HG03064 (cell line): Measurements from ENCODE around the gene ST6GALNAC4.
"Not testable (repeated sequence)": the region's sequence is repeated elsewhere in the genome, so short reads cannot be mapped to it uniquely, and the experiment has no call there.

Experiments used
- ATAC-seq: cut with Tn5 transposase; IDR thresholded peaks from one replicate; pipeline ENCODE4 v1.9.1; 2021; ENCODE audit warnings: low read depth; ENCODE audit not compliant: unreplicated experiment

Gene ST6GALNAC4

DNA sequence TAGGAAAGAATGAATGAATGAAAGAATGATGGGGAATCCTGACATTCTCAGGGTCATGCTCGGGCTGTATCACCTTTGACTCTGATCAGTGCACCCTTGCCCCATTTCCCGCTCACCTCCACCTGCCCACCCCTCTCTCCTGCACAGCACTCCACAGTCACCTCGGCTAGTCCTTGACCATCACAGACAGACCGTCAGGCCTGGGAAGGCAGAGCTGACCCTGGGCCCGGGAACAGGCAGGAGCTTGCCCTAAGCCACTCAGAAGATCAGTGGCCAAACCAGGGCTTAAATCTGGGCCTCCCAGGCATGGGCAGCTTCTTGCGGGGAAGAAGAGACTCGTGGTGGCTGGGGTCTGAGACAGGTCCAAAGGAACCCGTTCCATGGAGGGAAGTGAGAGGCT lies 21.0 kb downstream of the ST6GALNAC4 start:
- ATAC-seq: no peak

- ATAC-seq: no peak
Observed at GRCh38 chr9:127893392-127893791, 23.4 kb downstream of the ST6GALNAC4 start.

- no peak for ATAC-seq
Observed at GRCh38 chr9:127892831-127893230, 24.0 kb downstream of the ST6GALNAC4 start.

DNA sequence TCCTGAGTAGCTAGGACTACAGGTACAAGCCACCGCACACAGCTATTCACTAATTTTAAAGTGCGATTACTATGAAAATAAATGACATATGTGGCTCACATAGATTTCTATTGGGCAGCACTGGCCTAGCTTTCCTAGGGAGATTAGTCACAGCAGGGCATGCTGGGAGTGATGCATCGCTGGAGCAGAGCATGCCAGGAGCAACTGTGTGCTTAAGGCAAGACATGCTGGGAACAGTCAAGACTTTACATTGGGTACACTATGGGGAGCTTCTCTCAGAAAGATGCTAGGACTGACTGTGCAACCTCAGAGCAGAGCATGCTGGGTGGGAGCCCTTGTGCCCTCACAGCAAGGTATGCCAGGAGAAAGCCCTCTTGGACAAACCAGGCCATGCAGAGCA lies 26.8 kb downstream of the ST6GALNAC4 start:
- ATAC-seq: no peak

DNA sequence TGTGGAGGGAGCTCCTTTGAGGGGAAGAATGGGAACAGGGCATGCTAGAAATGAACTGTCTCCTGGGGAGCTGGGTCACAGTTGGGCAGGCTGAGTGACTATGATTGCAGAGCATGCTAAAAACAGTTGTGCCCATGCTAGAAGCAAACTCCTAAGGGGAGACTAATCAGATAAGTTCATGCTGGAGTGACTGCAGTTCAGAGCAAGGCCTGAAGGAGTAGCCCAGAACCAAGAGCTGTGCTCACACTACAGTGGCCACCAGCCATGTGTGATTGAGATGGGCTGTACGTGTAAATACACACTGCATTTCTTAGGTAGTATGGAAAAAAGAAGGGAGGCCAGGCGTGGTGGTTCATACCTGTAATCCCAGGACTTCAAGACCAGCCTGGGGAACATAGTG lies 29.0 kb downstream of the ST6GALNAC4 start:
- ATAC-seq: no peak

GRCh38 chr9:127886401-127886972 lies 30.4 kb downstream of the ST6GALNAC4 start:
- ATAC-seq: no peak

GRCh38 chr9:127885508-127886281 lies 31.1 kb downstream of the ST6GALNAC4 start:
- no peak for ATAC-seq

- no peak for ATAC-seq
Observed at GRCh38 chr9:127884976-127885490, 31.8 kb downstream of the ST6GALNAC4 start.

DNA sequence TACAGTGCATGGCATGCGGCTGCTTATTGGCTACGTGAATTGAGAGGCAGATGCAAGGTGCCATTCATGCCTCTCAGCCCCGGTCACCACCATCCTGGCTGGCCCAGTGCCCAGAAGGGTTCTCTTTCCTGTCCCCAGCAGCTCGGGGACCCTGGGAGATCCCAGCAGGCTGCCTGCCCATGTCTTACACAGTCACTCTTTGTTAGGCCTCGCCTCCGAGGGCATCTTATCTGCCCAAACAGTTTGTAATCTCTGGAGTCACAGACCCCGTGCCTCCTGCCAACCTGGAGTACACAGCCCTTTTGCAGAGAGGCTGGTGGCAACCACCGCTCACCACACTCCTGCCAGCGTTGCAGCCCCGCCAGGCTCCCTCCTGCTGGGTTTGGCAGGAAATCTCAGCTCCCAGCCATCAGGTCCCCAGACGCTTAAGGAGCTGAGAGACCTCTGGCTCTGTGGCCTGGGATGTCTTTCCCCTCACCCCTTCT lies 32.4 kb downstream of the ST6GALNAC4 start:
- ATAC-seq: no peak

DNA sequence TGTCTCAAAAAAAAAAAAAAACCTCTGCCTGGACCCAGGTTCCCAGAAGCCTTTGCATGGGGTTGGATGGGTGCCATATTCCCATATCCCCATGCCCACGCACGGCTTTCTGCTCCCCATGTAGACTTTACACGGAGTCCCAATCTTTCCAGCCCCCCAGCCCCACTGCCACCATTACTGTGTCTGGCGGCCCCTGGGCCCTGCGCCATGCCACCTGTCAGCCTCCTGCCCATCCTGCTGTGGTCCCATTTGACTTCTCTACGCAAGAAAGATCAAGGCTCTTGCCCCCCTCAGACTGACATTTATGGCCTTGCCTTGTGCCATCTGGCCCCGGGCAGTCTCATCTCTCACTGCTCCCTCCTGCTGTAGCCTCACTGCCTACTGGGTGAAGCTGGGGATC lies 32.9 kb downstream of the ST6GALNAC4 start:
- ATAC-seq: no peak

DNA sequence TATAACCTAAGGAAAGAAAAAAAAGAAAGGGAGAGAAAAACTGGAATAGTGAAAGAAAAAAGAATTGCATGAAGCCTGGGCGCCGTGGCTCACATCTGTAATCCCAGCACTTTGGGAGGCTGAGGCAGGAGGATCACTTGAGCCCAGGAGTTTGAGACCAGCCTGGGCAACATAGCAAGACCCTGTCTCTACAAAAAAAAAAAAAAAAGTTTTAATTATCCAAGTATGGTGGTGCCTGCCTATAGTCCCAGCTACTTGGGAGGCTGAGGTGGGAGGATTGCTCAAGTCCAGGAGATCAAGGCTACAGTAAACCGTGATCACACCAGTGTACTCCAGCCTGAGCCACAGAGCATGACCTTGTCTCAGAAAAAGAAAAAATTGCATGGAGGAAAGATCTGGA lies 35.1 kb downstream of the ST6GALNAC4 start:
- ATAC-seq: not testable (repeated sequence)

GRCh38 chr9:127880143-127880542 lies 36.7 kb downstream of the ST6GALNAC4 start:
- no peak for ATAC-seq

- ATAC-seq: no peak
Observed at GRCh38 chr9:127878652-127879390, 38.0 kb downstream of the ST6GALNAC4 start.

GRCh38 chr9:127878001-127878651 lies 38.7 kb downstream of the ST6GALNAC4 start:
- ATAC-seq: no peak

DNA sequence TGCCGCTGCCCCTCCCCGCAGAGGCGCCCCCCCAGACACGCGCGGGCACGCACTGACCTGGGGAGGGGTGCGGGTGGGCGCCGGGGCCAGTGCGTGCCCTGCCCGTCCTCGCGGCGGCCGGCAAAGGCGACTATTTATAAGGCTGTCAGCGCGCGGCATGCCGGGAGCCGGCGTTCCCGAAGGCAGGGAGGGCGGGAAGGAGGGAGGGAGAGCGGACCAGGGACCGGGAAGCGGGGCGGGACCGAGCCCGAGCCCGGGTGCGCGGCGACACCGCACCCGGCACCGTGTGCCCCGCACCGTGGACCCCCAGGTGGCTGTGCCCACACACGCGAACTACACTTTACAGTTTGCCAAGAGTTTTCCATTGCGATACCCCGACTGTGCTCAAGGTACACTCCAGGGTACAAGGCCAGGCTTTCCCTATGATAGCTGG lies 39.3 kb downstream of the ST6GALNAC4 start, which contains the start of gene AK1:
TSS of gene AK1 (minus strand) at position 110 of the 433 bp plus-strand sequence. CDS start 3,058 bp downstream, outside the sequence.
- no peak for ATAC-seq

DNA sequence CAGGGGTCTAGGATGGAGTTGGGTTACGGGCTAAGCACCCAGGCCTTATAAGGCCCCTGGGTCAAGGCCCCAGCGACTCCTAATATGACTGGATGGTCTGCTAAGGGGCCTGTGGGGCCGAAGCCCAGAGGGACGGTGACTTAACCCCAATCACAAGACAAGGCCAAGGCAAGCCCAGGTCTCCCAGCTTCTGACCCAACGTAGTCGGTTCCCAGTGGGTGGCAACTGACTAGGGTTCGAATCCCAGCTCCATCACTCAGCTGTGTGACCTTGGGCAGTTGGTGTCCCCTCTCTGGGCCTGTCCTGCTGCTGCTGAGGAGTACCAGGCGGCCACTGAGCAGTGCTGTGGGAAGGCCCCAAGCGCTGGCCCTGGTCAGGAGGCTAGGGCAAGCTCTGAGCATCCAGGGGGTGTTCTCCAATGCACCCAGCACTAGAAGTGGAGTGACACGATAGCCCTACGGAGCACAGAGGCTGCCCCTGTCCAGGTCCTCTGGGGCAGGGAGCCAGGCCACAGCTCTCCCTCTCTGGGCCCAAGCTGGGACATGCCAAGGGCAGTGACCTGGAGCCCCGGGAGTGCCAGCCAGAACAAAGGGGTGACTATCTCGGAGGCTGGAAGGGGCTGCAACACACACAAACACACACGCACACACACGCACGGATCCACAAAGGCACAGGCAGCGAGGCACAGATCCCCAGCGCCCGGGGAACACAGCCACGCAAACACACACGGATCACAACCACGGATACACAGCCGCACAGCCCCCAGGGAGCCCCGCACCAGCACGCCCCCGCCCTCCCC lies 39.9 kb downstream of the ST6GALNAC4 start:
- no peak for ATAC-seq

- no peak for ATAC-seq
Observed at GRCh38 chr9:127876026-127876763, 40.6 kb downstream of the ST6GALNAC4 start.

- ATAC-seq: no peak
Observed at GRCh38 chr9:127875306-127875966, 41.4 kb downstream of the ST6GALNAC4 start.
